ENCODE results near the gene PER3. TPM values are rescaled to one million over a fixed set of nuclear protein-coding genes. Genes with fewer than 3 reads are reported as not detected.

The PER3 gene
- polyA plus RNA-seq, 1 donor: 4.3 TPM

DNA sequence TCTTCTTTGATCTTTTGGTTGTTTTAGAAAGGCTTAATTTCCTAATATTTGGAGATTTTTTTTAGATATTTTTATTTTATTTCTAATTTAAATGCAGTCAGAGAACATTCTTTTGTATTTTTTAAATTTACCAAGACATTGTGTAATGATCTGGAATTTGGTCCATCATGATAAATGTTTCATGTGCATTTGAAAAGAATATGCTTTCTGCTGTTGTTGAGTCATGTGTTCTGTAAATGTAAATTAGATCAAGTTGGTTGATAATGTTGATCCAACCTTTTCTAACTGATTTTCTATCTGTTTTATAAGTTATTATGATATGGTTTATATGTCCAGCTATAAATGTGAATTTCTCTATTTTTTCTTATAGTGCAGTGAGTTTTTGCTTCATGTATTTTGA lies 48.9 kb downstream of the PER3 start:
- no peak for DNase-seq (ENCODE audit: low read depth)

DNA sequence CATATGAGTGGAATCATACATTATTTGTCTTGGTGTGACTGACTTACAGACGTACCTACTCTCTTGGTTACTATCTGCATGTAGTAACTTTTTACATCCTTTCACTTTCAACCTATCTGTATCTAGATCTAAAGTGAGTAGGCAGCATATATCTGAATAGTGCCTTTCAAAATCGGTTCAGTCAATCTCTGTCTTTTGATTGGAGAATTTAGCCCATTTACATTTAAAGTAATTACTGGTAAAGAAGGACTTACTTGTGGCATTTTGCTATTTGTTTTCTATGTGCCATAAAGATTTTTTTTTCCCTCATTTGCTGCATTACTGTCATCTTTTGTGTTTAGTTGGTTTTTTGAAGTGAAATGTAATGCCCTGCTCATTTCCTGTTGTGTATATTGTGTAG lies 54.6 kb downstream of the PER3 start:
- DNase-seq (ENCODE audit: low read depth): no peak

DNA sequence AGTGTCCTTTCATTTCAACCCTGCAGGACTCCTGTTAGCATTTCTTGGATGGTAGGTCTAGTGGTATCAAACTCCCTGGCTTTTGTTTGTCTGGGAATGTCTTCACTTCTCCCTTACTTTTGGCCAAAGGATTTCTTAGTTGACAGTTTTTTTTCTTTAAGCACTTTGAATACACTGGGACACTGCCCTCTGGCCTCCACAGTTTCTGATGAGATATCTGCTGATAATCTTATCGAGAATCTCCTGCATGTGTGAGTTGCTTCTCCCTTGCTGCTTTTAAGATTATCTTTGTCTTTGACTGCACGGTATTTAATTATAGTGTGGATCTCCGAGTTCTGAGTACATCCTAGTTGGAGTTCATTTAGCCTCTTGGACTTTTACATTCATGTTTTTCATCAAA lies 55.4 kb downstream of the PER3 start:
- no peak for DNase-seq (ENCODE audit: low read depth)

DNA sequence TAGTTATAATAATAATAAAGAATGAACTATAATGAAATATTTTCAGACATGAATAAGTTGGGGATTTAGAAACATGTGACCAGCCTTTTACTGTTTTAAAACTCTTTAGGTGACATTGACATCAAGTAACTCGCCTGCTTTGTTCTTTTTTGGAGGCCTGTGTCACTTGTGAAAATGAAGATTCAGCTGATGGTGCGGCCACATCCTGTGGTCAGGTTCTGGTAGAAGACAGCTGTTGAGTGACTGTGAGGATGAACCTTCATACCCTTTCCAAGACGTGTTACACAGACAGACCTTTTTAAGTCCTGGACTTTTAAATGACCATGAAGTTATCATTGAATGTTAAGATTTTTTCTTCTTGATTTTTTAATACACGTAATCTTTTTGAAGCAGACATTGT lies 58.4 kb downstream of the PER3 start:
- DNase-seq (ENCODE audit: low read depth): no peak

DNA sequence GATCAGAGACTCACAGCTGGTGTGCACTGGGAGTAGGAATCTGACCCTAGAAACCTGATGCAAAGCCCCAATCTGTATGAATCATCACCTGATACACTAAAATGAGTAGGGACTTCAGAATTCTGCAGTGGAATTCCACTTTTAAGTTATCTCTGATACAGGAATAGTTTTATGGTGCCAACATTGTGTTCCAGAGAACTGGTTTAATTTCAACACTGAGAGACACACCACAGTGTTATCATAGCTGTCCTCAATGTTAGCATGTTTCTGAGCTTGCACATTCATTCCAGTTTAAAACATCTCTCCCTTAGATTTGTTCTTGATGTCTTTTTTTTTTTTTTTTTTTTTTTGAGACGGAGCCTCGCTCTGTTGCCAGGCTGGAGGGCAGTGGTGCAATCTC lies 61.7 kb downstream of the PER3 start:
- DNase-seq (ENCODE audit: low read depth): no peak

DNA sequence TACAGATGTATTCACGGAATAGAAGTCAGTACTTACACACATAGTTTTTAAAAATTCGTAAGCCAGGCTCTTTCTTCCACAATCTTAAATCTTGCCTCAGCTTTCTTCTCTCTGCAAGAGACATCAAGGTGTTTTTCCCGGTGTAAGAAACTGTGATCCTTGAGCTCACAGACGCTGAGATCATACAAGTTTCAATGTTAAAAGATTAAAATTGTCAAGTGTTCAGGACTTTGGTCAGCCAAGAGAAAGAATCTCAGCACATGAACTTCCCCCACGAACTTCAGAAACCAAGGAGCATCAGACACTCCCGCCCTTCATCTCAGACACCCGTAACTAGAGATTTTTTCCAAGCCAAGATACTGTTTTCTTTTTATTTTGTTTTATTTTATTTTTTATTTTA lies 62.6 kb downstream of the PER3 start:
- DNase-seq (ENCODE audit: low read depth): no peak

DNA sequence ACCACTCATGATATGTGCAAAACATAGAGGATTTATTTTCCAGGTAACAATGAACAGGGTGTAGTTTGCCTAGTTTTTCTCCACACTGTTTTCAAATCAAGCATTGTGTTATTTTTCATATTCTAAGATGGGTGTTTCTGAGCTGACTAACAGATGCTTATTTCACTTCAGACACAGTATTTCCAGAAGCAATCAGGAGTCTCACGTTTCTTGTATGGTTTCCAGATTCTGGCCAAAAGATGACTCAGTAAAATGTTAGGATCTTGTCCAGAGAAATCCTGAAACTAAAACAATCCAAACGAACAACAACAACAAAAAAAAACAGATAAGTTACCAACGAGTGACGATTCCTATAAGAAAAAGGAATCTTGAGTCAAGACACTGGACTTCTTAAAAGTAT lies 63.5 kb downstream of the PER3 start:
- DNase-seq (ENCODE audit: low read depth): no peak

DNA sequence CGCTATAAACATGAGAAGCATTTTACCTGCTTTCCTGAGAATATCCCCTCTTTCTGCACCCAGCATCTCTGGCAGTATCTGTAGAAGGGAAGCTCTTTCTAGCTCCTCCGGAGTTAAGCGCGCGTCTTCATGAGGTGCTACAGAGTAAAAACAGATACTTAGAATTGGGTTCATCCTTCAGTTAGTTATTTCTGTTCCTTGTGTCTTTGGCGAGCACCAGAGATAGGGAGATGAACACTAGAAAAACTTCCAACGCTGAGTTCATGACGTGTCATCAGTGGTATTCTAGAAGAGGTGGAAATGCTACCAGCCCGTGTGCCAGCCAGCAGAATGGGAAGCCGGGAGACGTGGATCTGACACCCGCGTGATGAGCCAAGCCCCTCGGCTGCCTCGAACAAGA lies 66.7 kb downstream of the PER3 start:
- no peak for DNase-seq (ENCODE audit: low read depth)

DNA sequence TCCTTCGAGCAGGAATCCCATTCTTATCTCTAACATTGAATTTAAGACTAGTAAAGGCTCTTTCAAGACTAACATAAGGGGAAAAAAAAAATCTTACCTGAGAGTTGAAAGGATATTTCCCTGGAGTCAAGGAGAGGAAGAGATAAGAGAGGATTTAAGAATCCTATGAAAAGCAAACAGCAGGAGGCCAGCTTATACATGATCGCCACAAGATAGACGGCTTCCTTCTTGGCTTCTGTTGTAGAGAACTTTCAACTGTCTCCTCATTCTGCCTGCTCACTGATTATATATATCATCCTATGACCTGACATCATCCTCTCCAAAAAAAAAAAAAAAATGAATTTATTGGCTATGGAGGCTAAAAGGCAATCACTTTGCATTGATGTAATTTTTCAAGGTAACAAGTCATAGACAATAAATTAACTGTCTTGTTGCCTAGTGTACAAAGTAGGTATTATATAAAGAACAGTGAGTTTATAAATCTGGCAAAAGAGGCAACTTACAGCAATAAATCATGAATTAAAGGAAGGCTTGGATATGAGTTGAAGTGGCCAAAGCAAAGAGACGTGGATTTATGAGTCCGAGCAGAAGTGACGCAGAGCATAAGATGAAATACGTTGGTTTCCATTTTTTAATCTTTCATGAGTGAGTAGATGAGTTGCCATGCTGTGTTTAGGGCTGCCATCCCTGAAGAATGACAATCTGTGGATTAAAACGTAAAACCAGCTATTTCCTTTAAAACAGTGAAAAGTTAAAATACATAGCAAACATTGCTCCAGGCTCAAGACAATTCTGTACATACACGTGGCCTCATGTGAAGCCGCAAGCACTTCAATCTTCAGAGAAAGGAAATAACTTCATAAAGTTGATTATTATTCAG lies 69.0 kb downstream of the PER3 start, which contains the start of gene UTS2:
TSS of gene UTS2 (minus strand) at position 262 of the 880 bp plus-strand sequence. CDS start at position 200, 62 bp downstream.
- DNase-seq (ENCODE audit: low read depth): no peak

DNA sequence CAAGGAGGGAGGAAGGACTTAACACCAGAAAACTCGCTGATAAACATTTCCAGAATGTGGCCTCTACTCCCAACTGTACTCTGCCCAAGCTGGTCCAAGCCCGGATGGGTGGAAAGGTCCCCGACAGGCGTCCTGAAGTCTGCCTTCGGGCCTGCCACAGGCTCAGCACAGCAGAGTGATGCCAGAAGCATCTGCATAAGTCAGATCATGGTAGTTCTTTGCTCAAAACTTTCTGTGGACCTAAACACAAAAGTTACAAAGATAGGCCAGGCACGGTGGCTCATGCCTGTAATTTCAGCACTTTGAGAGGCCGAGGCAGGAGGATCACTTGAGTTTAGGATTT lies 69.6 kb downstream of the PER3 start:
- no peak for DNase-seq (ENCODE audit: low read depth)

DNA sequence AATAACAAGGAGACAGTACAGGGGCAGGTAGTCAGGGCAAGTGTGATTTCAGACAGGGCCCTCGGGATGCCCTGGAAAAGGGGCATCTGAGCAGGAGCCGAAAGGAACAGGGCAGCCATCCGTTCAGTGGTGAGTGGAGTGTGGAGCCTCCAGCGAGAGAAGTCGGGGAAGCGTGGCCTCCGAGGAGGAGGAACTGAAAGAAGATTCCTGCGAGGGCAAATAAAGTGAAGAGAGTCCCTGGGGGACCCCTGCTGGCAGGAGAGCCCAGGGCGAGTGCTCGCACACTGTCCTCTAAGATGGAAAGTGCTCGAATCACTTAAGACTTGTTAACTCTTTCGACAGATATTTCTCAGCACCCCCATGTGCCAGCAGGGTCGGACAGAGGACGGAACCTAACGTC lies 72.3 kb downstream of the PER3 start:
- no peak for DNase-seq (ENCODE audit: low read depth)

DNA sequence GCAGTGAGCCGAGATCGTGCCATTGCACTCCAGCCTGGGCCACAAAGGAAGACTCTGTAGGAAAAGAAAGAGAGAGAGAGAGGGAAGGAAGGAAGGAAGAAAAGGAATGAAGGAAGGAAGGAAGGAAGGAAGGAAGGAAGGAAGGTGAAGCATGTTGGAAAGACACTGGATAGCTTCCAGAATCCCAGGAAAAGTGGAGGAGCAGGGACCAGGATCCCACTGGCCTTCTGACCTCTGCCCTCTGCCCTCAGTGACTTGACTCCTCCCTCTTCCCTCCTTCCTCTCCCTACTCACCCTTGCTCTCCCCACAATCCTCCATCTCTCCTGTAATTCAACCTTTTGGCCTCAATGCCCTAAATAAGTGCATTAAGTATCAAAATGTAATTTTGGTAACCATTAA lies 72.9 kb downstream of the PER3 start:
- DNase-seq (ENCODE audit: low read depth): no peak

DNA sequence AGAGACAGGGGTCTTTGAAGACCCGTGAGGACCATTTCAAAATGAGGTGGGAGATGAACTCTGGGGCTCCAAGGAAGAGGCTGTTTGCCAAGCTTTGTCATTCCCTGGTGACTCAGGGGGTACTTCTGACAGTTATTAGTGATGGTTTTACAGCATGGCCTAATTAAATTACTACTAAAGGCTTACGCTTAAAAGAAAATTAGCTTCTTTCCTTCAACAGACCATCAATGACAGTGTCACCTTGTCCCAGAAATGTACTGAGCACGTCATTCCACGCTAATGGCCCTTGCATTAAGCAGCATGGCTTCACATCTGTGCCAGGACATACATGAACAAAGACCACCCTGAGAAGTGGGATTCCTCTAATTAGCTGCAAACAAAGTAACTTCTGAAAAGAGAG lies 73.9 kb downstream of the PER3 start:
- DNase-seq (ENCODE audit: low read depth): no peak

DNA sequence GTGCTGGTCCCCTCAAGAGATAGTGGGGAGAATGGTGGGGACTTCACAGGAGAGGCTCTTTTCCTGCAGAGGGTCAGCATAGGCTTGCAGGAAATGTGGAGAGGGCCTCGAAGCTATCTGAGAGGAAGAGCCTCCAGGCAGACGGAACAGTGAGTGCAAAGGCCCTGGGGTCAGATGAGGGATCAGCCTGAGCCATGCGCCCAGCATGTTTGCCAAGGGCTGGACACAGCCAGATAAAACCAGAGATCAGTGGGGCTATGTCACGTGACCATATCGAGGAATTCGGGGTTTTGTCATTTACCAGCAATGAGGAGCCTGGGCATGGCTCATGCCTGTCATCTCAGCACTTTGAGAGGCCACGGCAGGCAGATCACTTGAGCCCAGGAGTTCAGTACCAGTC lies 75.3 kb downstream of the PER3 start:
- no peak for DNase-seq (ENCODE audit: low read depth)

DNA sequence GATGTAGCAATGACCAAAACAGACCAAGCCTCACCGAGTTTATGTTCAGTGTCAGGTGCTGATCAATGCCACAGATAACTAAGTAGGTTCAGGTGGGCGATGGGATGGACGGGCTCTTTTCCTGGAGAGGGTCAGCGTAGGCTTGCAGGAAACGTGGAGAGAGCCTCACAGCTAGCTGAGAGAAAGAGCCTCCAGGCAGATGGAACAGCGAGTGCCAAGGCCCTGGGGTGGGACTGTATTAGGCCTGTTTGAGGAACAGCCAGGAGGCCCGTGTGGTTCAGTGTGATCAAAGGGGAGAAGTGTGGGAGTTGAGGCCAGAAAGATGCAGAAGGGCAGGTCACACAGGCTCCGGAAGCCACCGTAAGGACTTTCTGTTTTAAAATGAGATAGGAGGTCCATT lies 76.0 kb downstream of the PER3 start:
- DNase-seq (ENCODE audit: low read depth): no peak

DNA sequence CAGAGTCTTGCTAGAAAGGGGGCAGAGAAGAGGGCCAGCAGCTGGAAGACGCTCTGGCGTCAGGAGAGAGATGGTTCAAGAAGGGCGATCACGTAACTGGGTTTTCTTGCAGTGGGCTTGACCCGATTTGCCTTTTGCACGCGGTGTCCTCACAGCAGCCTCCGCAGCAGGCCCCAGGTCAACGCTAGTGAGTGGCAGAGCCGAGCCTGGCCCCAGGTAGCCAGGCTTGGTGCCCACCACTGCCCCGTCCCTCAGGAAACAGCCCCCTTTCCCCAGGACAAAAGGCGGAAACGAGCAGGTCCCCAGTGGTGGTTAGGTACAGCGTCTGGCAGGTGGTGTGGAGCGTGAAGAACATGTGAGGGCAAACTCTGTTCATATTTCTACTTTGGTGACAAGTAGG lies 77.4 kb downstream of the PER3 start:
- DNase-seq (ENCODE audit: low read depth): no peak

DNA sequence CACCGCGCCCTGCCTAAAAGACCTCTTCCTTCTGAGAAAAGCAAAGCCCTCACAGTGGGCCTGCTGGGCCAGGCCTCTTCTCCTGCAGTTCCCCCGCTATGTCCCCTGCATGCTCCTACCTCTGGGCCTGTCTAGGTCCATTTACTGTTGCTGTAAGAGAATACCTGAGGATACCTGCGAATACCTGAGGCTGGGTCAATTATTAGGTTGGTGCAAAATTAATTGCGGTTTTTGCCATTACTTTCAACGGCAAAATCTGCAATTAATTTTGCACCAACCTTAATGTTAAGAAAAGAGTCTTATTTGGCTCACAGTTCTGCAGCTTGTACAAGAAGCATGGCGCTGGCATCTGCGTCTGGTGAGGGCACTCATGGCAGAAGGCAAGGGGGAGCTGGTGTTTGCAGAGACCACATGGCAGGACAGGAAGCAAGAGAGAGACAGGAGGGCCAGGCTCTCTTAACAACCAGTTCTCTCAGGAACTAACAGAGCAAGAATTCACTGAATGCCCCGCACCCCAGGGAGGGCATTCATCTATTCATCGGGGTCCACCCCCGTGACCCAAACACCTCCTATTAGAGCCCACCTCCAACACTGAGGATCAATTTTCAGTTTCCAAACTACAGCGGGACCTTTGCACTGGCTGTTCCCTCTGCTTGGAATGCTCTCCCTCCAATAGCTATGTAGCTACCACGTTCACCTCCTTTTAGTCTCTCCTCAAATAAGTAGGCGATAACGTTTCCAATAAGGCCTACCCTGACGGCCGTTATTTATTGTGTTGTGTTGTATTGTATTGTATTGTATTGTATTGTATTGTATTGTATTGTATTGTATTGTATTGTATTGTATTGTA lies 78.3 kb downstream of the PER3 start:
- DNase-seq (ENCODE audit: low read depth): no peak

DNA sequence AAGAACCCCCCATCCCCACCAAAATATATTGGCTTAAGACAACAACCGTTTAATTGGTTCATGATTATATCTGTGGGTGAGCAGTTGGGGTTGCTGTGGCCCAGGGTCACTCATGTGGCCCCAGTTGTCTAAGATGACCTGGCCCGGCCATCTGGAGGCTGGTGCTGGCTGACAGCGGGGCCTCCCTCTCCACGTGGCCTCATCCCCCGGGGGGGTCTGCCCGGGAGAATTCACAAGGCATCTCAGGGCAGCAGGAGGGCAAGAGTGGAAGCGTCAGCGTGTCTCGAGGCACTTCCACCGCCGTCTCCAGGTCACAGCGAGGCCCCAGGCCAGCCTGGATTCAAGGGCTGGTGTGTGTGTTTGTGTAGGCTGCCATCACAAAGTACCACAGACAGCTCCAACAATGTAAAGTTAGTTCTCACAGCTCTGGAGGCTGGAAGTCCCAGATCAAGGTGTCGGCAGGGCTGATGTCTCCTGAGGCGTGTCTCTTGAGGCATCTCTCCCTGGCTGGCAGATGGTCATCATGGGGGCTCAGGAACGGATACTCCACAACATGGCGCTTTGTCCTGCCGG lies 79.8 kb downstream of the PER3 start:
- DNase-seq (ENCODE audit: low read depth): no peak

DNA sequence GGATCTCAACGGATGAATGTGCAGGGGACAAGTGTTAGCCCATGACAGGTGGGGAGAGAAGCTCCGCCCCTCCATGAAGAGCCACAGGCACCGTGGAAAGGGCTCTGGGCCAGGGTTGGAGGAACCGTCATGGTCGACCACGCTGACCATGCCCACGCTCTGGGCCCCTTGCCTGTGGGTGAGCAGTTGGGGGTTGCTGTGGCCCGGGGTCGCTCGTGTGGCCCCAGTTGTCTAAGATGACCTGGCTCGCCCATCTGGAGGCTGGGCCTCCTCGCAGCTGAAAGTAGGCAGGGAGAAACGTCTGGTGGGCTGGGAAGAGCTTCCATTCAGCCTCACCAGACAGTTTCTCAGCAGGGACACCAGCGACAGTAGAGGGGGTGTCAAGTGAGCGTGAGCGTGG lies 81.9 kb downstream of the PER3 start:
- DNase-seq (ENCODE audit: low read depth): no peak

DNA sequence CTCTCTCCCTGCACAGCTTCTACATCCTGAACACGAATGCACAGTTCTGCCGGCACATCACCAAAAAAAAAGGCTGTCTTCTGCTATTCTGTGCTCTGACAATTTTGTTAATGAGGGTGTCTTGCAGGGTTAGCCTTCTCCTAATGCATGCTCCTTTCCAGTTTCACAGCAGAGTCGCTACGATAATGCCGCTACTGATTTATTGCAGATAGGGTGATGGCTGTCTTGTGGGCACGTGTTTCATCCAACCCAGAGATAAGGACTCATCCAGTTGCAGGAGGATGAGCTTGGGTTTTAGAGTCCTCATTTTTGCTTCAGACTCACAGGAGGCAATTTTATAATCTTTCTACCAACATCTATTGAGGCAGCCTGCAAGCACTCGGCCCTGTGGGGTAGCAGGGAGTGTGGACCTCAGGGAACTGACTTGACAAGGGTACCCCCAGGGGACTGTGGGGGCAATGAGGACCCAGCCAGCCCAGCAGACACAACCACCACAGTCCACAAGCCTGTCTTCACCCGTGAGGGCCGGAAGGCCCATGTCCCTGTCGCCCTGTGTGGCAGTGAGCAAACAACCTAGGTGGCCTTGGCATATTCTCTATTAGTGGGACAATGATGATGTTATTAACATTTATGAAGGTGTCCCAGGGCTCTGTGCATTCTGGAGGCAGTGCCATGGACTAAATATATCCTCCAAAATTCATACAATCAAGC lies 84.1 kb downstream of the PER3 start:
- DNase-seq (ENCODE audit: low read depth): no peak

DNA sequence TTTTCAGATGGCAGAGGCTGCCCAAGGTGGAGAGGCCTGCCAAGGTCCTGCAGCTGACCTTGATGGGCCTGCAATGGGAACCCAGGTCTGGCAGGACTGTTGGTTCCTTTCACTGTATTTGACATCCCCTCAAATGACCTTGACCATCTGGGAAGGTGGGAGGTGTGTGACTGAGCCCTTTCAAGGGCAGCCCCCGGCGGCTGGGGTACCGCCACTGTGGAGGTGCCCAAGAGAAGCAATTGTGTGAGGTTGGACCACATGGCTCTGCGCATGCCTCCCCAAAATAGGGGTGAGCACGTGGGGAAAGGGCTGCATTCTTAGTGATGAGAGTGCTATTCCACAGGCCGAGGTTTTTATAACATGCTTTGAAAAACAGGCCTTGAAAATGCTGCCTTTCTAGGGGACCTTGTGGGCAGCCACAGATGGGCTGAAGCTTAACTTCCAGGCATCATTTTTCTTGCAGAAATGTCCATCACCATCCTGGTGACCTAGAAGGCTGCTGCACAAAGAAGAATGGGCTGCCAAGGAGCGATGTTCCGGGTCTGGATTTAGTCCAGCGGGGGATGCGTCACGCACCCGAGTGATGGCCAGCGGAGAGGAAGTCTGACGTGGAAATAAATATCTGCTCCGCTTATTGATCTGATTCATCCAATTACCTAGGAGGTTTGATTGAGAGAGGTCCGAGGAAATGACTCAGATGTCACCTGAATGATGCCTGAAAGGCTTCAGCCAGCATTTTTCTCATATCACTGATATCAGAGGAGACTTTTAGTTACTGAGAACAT lies 85.2 kb downstream of the PER3 start:
- DNase-seq (ENCODE audit: low read depth): no peak

All from forelimb muscle (tissue), 1 donor.